Stimulated activated CD8-positive, alpha-beta memory T cell treated with anti-CD3 and anti-CD28 coated beads, Interleukin-12 subunit alpha, Interleukin-12 subunit beta, amount 100 ng/mL, for 4 hours (primary cell): ENCODE data around the gene SLC13A1.

Experiments used
- DNase-seq: peaks from one replicate; pipeline ENCODE4 v3.0.0-alpha.2; 2020; ENCODE audit warnings: low read depth

The SLC13A1 gene

GRCh38 chr7:123193235-123193634 lies 6.5 kb downstream of the SLC13A1 start:
- DNase-seq, result no peak

DNA sequence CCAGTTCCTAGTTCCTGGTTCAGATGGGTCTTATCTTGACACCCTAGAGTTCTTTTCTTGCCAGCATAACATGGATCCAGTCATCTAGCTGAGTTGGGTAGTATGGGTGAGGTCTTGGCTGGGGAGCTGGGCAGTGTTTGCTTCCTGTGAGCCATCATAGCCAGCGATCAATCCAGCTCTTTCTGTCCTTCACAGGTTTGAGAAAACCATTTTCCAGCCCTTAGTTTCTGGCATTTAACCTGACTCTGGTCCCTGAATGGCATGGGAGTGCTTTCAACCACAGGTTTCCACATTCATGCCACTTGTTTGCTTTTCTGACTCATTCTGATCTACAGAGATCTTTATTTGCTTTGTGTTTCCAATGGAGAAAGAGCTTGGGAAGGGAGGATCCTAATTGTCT lies 8.6 kb downstream of the SLC13A1 start:
- no peak for DNase-seq

- no peak for DNase-seq
Observed at GRCh38 chr7:123190109-123190831, 9.5 kb downstream of the SLC13A1 start.

DNA sequence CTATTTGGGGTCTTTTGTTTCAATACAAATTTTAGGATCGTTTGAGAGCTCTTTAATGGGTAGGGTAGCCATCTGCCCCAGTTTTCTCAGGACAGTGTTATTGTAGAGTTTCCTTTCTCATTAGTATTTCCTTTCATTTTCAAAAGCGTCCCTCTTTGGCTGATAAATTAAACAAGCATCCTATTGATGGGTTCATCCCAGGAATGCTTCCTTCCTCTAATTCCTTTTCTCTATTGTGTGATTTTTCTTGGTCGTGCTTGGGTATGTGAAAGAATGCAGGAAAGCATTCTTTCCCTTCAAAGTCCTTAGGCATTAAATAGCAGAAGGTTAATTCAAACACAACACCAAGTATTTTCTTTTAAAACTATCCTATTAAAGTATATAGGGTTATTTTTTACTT lies 14.0 kb downstream of the SLC13A1 start:
- DNase-seq, result no peak

DNA sequence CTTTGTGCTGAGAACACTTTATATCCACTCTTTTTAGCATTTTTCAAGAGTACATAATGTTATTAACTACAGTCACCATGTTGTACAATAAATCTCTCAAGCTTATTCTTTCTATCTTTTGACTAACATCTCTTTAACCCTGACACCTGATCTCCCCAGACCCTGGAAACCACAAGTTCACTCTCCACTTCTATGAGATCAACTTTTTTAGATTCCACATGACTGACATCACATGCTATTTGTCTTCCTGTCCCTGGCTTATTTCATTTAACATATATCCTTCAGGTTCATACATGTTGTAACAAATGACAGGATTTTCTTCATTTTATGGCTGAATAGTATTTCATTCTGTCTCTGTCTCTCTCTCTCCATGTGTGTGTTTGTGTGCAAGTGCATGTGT lies 15.5 kb downstream of the SLC13A1 start:
- no peak for DNase-seq

DNA sequence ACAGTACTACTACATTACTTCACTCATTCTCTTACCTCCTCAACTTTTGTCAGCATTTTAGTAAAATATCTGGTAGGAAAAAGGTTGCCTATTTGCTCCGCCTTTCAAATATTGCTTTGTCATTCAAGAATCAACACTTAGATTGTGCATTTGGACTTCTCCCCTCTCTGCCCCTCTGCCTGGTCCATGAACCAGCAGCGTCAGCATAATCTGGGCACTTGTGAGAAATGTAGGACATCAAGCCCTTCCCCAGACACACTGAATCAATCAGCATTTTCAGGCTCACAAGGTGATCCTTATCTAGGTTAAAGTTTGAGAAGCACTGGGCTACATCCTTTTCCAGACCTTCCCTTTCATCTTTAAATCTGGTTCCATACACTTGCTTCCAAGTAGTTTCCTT lies 16.3 kb downstream of the SLC13A1 start:
- DNase-seq, result no peak

DNA sequence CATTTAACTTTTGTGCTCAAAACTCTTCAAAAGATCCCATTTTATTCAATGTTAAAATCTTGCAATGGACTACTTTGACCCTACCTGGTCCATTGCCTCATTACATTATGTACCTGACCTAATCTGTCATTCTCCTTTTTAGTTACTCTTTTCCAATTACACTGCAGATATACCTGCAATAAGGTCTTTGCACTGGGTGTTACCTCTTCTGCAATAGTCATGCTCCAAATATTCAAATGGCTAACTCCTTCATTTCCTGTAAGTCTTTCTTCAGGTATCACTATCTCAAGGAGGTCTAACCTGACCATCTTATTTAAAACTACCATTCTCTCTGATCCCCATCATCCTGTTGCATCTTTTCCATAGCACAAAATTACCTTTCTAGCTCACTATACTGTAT lies 22.3 kb downstream of the SLC13A1 start:
- DNase-seq, result no peak

- DNase-seq, result no peak
Observed at GRCh38 chr7:123170333-123171246, 29.2 kb downstream of the SLC13A1 start.

GRCh38 chr7:123169065-123169464 lies 30.7 kb downstream of the SLC13A1 start:
- DNase-seq, result no peak

DNA sequence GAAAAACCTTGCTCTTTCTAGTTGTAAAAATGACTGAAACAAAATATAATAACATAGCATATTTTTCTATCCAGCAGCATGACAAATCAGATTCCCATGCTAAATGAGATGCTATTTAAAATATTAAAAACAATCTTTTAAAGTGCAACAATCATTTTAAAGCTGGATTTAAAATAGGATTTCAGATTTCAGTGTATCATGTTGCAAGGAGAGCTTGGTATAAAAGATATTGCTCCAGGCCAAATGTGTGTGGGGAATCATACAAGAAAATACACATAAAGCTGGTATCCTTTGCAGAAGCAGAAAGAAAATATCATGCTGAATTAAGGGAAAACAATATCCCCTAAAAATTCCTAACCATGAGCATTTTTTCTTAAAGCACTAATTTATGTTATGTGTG lies 42.2 kb downstream of the SLC13A1 start:
- DNase-seq, result no peak

- DNase-seq, result no peak
Observed at GRCh38 chr7:123155571-123155970, 44.2 kb downstream of the SLC13A1 start.

- no peak for DNase-seq
Observed at GRCh38 chr7:123154231-123154860, 45.4 kb downstream of the SLC13A1 start.

- DNase-seq, result no peak
Observed at GRCh38 chr7:123151443-123151842, 48.3 kb downstream of the SLC13A1 start.

- DNase-seq, result no peak
Observed at GRCh38 chr7:123148813-123149212, 51.0 kb downstream of the SLC13A1 start.

GRCh38 chr7:123143252-123144006 lies 56.3 kb downstream of the SLC13A1 start:
- no peak for DNase-seq

DNA sequence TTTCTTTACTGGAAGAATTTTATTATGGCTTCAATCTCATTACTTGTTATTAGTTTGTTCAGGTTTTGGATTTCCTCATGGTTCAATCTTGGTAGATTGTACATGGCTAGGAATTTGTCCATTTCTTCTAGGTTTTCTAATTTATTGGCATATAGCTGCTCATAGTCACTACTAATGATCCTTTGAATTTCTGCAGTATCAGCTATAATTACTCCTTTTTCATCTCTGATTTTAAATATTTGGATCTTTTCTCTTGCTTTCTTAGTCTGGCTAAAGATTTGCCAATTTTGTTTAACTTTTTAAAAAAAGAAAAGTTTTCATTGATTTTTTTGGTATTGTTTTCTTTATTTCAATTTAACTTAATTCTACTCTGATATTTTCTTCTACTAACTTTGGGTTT lies 59.2 kb downstream of the SLC13A1 start:
- DNase-seq, result no peak

DNA sequence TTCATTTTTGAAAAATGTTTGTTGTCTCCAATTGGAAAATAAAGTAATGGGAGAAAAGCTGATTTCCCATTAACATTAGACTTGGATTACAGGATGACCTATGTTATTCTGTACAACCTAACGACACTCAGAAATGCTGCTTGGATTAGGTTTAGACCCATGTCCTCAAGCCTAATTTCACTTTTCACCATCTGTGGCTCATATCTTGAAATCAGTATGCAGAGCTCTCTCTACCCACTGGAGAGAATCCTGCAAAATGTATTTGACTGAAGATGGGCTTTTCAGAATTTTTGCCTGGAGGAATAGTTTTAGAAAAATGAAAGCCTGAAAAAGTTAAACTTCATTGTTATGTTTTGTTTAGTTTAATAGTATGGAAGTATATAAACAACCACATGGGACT lies 63.8 kb downstream of the SLC13A1 start:
- DNase-seq, result no peak

- no peak for DNase-seq
Observed at GRCh38 chr7:123133924-123134323, 65.8 kb downstream of the SLC13A1 start.

- DNase-seq, result no peak
Observed at GRCh38 chr7:123131961-123132360, 67.8 kb downstream of the SLC13A1 start.

DNA sequence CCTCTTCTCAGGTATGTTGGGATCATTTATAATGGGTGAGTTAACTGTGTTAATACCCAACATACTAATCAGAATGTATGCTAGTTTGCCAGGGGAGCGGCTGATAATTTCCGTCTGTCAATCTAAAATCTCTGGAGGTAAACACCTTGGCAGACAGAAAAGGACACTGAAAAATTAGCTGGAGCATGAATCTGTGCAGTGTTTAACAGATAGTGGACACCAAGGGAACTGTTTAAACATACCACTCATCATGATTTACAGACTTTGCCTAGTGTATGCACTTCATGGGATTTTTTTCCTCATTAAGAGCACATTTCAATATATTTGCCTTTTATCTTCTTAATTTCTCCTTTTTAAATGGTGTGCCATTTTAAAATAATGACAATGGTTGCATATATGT lies 68.2 kb downstream of the SLC13A1 start:
- DNase-seq, result no peak

GRCh38 chr7:123131140-123131539 lies 68.6 kb downstream of the SLC13A1 start:
- DNase-seq, result no peak

- no peak for DNase-seq
Observed at GRCh38 chr7:123126691-123127090, 73.1 kb downstream of the SLC13A1 start.
